Upper lobe of left lung (tissue), 6 donors: ENCODE results near the gene FRMPD2. TPM values are rescaled to one million over a fixed set of nuclear protein-coding genes. Genes with fewer than 3 reads are reported as not detected.

ENCODE experiments used
- ATAC-seq, 2 donors: fragments of 200-7000 bp; cut with Tn5 transposase; one replicate each; pipeline ENCODE4 v1.9.1; 2022; ENCODE audit warnings: mild to moderate bottlenecking in 2 of 2, moderate library complexity in 2 of 2; ENCODE audit not compliant: low FRiP score in 2 of 2
- DNase-seq, 2 donors: peaks; one replicate each; pipeline ENCODE4 v3.0.0-alpha.2; 2019 to 2020
- H3K27ac ChIP-seq, 4 donors: fragments of 200-600 bp; sonication (generic); one replicate each; pipeline ENCODE4 v1.5.1; 2016 to 2019
- H3K27me3 ChIP-seq, 4 donors: fragments of 200-600 bp; sonication (generic); one replicate each; pipeline ENCODE4 v1.5.1; 2017 to 2019
- H3K36me3 ChIP-seq, 4 donors: fragments of 200-600 bp; sonication (generic); one replicate each; pipeline ENCODE4 v1.5.1; 2016 to 2019
- H3K4me1 ChIP-seq, 4 donors: fragments of 200-600 bp; sonication (generic); one replicate each; pipeline ENCODE4 v1.5.1; 2018 to 2019
- H3K4me3 ChIP-seq, 4 donors: fragments of 200-600 bp; sonication (generic); one replicate each; pipeline ENCODE4 v1.5.1; 2017 to 2019; ENCODE audit warnings: mild to moderate bottlenecking in 2 of 4, moderate library complexity in 1 of 4
- H3K9me3 ChIP-seq, 4 donors: fragments of 200-600 bp; sonication (generic); one replicate each; pipeline ENCODE4 v1.5.1; 2018 to 2019
- CTCF ChIP-seq, 6 experiments: fragments of 450-650 bp in 4 of 6; fragments of 200-600 bp in 2 of 6; sonication (generic) in 2 of 6; IDR thresholded peaks; one replicate each; pipeline ENCODE4 v1.5.1; 2016 to 2019; ENCODE audit warnings: antibody characterized with exemption in 6 of 6
- EP300 ChIP-seq, 4 donors: sonication (generic); formaldehyde crosslinking; IDR thresholded peaks; one replicate each; pipeline ENCODE4 v1.5.1; 2017; ENCODE audit warnings: antibody characterized with exemption in 4 of 4, control low read depth in 2 of 4
- POLR2A ChIP-seq, 4 donors: fragments of 450-650 bp; IDR thresholded peaks; one replicate each; pipeline ENCODE4 v1.5.1; 2016 to 2017; ENCODE audit warnings: antibody characterized with exemption in 4 of 4, mild to moderate bottlenecking in 2 of 4
- POLR2AphosphoS5 ChIP-seq, 2 donors: sonication (generic); formaldehyde crosslinking; IDR thresholded peaks; one replicate each; pipeline ENCODE4 v1.5.1; 2017; ENCODE audit warnings: antibody characterized with exemption in 2 of 2
- WGBS, 2 donors: methylation state at CpG; one replicate each; pipeline ENCODE4 v1.1.5; 2017 to 2018; 5-methylcytosine and 5-hydroxymethylcytosine counted together
- total RNA-seq, 6 donors: library from RNA; depleted of rRNA in 4 of 6; stranded (reverse); fragments of >200 nt in 4 of 6; gene quantifications; one replicate each; pipeline versions ENCODE4 v1.1.0 to v1.2.1, GENCODE V29; 2016 to 2021
- donor health status: DM: no; HTN: no; CAD: no; lungs with moderate emphysema.
- donor health status: DM: no; HTN: yes; CAD: no; lungs with severe emphysema.

Gene FRMPD2
- total RNA-seq, 6 donors from 2014 or later: 0.23 to 38.6 (median 5.6) TPM

DNA sequence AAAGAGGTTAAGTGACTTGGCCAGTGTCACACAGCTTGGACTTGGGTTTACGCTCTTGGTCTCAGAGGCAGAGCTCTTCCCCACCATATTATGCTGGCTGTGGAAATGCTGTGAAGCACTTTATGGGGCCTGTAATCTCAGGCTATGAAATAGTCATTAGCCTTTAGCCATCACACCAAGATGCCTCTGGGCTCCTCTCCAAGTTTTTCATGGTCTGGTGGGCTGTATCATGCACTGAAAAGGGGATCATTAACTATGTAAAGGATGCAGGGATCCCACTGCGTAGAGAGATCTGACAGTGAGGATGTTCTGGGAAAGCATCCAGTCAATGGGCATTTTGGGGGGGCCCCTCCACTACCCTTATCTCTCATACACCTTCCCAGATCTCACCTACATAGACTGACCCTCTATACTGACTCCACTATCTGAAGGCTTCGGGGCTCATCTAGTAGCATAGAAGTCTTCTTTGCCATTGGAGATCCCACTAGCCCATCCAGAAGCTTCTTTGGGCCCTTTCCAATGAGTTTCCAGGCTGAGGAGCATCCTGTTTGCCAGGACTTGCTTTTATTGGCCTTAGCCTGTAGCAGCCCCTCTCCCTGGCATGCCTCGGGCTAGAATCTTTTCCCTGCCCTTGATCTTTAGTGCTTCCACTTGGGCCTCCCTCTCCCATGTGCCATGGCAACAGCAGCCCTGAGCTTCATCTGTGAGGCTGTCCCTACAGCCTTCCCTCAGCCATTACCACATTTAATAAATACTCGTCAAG is 19.6 kb downstream of the FRMPD2 start:
- DNase-seq (no peak), ATAC-seq (no peak)
- H3K27ac ChIP-seq: no peak overlapping the region
- no peak overlapping the region for H3K4me3 ChIP-seq
- no peaks in the 10 kb centered on the region for H3K27me3 ChIP-seq
- WGBS, 2 donors: 87 to 93% methylated on average over 5 of the region's 5 CpGs
- no peaks in the 10 kb centered on the region for H3K9me3 ChIP-seq
- no peak for TF ChIP-seq POLR2AphosphoS5 (IDR thresholded peaks at IDR 0.05)
- no peak for TF ChIP-seq EP300 (IDR thresholded peaks at IDR 0.05)
- TF ChIP-seq POLR2A (IDR thresholded peaks at IDR 0.05): no peak
- TF ChIP-seq CTCF (IDR thresholded peaks at IDR 0.05): no peak
- H3K4me1 ChIP-seq: no peaks in the 10 kb centered on the region
- no peaks in the 10 kb centered on the region for H3K36me3 ChIP-seq

DNA sequence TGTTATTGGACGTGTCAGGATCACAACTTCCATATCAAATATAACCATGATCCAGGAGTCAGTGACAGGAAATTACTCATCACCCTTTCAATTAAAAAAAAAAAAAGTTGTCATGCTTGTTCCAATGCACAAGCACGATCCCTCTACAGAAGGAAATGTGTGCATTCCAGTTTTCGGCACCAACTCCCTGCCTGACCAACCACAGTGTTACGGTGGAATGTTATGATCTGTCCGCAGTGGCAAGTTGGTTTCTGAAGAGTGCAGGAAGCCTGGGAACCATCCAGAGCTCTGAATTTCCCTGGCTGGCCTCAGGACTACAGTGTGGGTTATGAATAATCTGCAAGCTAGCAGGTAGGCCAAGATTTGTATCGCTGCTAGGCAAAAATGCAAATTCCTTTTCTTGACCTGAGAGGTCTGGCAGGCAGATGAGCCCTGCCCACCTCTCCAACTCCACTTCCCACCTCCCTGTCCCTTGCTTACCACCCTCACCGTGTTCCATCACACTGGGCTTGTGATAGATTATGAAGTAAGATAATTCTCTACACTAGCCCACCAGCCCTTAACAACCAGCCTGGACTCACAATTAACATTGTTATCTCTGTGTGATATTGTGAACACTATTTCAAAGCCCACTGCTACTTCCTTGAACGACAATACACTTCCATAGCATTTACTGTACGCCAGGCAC is 20.4 kb downstream of the FRMPD2 start:
- no peak for ATAC-seq
- H3K27ac ChIP-seq: no peak overlapping the region
- WGBS, 2 donors: 77 to 83% methylated on average over 9 of the region's 9 CpGs

DNA sequence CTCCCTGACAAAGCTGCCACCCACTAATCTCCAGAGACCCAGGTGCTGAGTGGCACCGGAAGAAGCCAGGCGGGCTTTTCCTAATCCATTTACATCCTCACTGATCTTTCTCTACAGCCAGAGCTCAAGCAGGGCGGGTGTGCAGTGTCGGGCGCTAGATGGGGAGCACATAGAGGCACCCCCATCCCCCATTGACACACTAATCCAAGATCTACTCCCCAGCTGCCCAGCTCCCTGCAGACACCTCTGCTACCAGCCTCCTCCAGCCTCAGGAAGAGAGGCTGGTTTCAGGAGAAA is 22.2 kb downstream of the FRMPD2 start:
- Histone ChIP-seq H3K9me3 (no peaks in the 10 kb centered on the region), H3K27ac (no peak overlapping the region), H3K4me3 (no peak overlapping the region), H3K27me3 (no peaks in the 10 kb centered on the region), H3K36me3 (no peaks in the 10 kb centered on the region), H3K4me1 (no peaks in the 10 kb centered on the region)
- ATAC-seq: no peak
- TF ChIP-seq CTCF (IDR thresholded peaks at IDR 0.05) (no peak), EP300 (IDR thresholded peaks at IDR 0.05) (no peak), POLR2A (IDR thresholded peaks at IDR 0.05) (no peak), POLR2AphosphoS5 (IDR thresholded peaks at IDR 0.05) (no peak)
- 81 to 93% methylated on average over 3 to 5 of the region's 5 CpGs for WGBS, 2 donors
- no peak for DNase-seq

More for the DNA sequence above, 20.4 kb downstream of the FRMPD2 start:
- TF ChIP-seq POLR2AphosphoS5 (IDR thresholded peaks at IDR 0.05): no peak
- TF ChIP-seq POLR2A (IDR thresholded peaks at IDR 0.05): no peak
- no peak for TF ChIP-seq CTCF (IDR thresholded peaks at IDR 0.05)
- no peak for TF ChIP-seq EP300 (IDR thresholded peaks at IDR 0.05)
- Histone ChIP-seq H3K4me3 (no peak overlapping the region), H3K27me3 (no peaks in the 10 kb centered on the region), H3K9me3 (no peaks in the 10 kb centered on the region), H3K4me1 (no peaks in the 10 kb centered on the region), H3K36me3 (no peaks in the 10 kb centered on the region)
- no peak for DNase-seq

GRCh38 chr10:48251525-48252353 is 22.8 kb downstream of the FRMPD2 start:
- Histone ChIP-seq H3K27ac (no peak overlapping the region), H3K4me3 (no peak overlapping the region), H3K36me3 (no peaks in the 10 kb centered on the region), H3K9me3 (no peaks in the 10 kb centered on the region), H3K27me3 (no peaks in the 10 kb centered on the region), H3K4me1 (no peaks in the 10 kb centered on the region)
- ATAC-seq (no peak), DNase-seq (no peak)
- no peak for TF ChIP-seq POLR2A (IDR thresholded peaks at IDR 0.05)
- TF ChIP-seq POLR2AphosphoS5 (IDR thresholded peaks at IDR 0.05): no peak
- no peak for TF ChIP-seq EP300 (IDR thresholded peaks at IDR 0.05)
- 55 to 75% methylated on average over 6 to 13 of the region's 13 CpGs for WGBS, 2 donors

DNA sequence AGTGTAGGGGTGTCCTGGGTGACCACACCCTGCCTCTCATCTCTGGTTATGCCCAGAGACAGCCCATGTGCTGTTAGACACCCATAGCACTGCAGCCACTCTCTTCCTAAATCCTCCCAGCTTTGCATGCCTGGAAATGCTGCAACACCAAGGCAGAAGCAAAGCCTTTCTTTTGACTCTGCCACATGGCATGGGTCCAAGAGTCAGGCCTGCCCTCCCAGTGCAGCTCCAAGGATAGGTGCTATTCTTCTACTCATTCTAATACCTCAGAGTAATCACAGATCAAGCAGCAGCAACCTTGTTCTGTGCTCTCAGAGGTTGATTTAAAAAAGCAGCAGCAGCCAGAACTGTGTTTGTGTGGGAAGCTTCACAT is 23.4 kb downstream of the FRMPD2 start:
- H3K27me3 ChIP-seq: no peaks in the 10 kb centered on the region
- H3K9me3 ChIP-seq: no peaks in the 10 kb centered on the region
- no peak for TF ChIP-seq EP300 (IDR thresholded peaks at IDR 0.05)
- no peak for TF ChIP-seq POLR2AphosphoS5 (IDR thresholded peaks at IDR 0.05)
- no peak for TF ChIP-seq CTCF (IDR thresholded peaks at IDR 0.05)
- TF ChIP-seq POLR2A (IDR thresholded peaks at IDR 0.05): no peak
- DNase-seq (no peak), ATAC-seq (peak in 1 of 2 donors; percentile 24)
- no peak overlapping the region for H3K4me3 ChIP-seq
- no peak overlapping the region for H3K27ac ChIP-seq
- no peaks in the 10 kb centered on the region for H3K36me3 ChIP-seq
- no peaks in the 10 kb centered on the region for H3K4me1 ChIP-seq
